K562 (cell line): Measurements from ENCODE around the gene TP63. TPM values are rescaled to one million over a fixed set of nuclear protein-coding genes. Genes with fewer than 3 reads are reported as not detected.

Source experiments
- ATAC-seq: fragments of 200-7000 bp; cut with Tn5 transposase; 3 replicates; pipeline ENCODE4 v1.9.1; 2020; ENCODE audit warnings: moderate library complexity
- BruUV-seq: library from RNA; stranded (reverse); fragments of 400-500 nt; replicated peaks from 2 replicates; lab custom pipeline; 2021; lab: Mats Ljungman, UMichigan
- CTCF ChIA-PET: fragments of 300-600 bp; formaldehyde crosslinking; extraction: SDS; loops from one replicate; lab custom pipeline; 2021; ENCODE audit warnings: low intra/inter-chr PET ratio; lab: Yijun Ruan, JAX
- POLR2A ChIA-PET: fragments of 300-600, 350-650 bp; sonication (Branson Sonifier 250); formaldehyde crosslinking; extraction: SDS; loops from one replicate; lab custom pipeline; 2021; ENCODE audit warnings: antibody characterized with exemption, inconsistent platforms; lab: Yijun Ruan, JAX
- DNase-seq, 4 experiments: peaks; one replicate each; pipeline versions ENCODE4 v3.0.0 to v3.0.0-alpha.2; 2011 to 2018; ENCODE audit warnings: low spot score in 3 of 4, mixed read lengths in 3 of 4; ENCODE audit errors: extremely low read depth in 1 of 4
- FAIRE-seq: peaks from 2 replicates; lab custom pipeline; 2011; peaks lifted over from hg19 to GRCh38; lab: Jason Lieb, UNC
- H2AFZ ChIP-seq: 2 replicates; pipeline ENCODE4 v1.6.0; 2011; ENCODE audit warnings: low read depth, low read length, control low read depth, inconsistent platforms
- H3K27ac ChIP-seq: fragments of 200-600 bp; 3 replicates; pipeline ENCODE4 v1.8.0; 2011; ENCODE audit warnings: low read depth, mild to moderate bottlenecking, control low read depth, inconsistent platforms, low read length, moderate library complexity, mixed read lengths; ENCODE audit errors: extremely low read depth
- H3K27me3 ChIP-seq, 2 experiments: fragments of 300-600 bp in 1 of 2; 2 replicates in 1 of 2; 3 replicates in 1 of 2; pipeline versions ENCODE4 v1.6.0 to v1.8.0; 2011; ENCODE audit warnings: inconsistent platforms in 2 of 2, low read length in 2 of 2, mild to moderate bottlenecking in 1 of 2, mixed read lengths in 1 of 2, moderate library complexity in 1 of 2; ENCODE audit not compliant: control insufficient read depth in 2 of 2, insufficient read depth in 2 of 2
- H3K36me3 ChIP-seq: fragments of 300-600 bp; 3 replicates; pipeline ENCODE4 v1.8.0; 2011; ENCODE audit warnings: mild to moderate bottlenecking, low read length, inconsistent platforms; ENCODE audit not compliant: control insufficient read depth, insufficient read depth
- H3K4me1 ChIP-seq, 2 experiments: fragments of 200-600 bp in 1 of 2; replicated peaks in 1 of 2; 2 replicates in 1 of 2; 3 replicates in 1 of 2; pipeline versions ENCODE4 v1.5.1 to v1.8.0; 2011; ENCODE audit warnings: inconsistent platforms in 2 of 2, low read length in 2 of 2, mild to moderate bottlenecking in 1 of 2, mixed read lengths in 1 of 2, moderate library complexity in 1 of 2; ENCODE audit not compliant: control insufficient read depth in 2 of 2, insufficient read depth in 2 of 2
- H3K4me2 ChIP-seq: 2 replicates; pipeline ENCODE4 v1.6.1; 2011; ENCODE audit warnings: low read length, control low read depth, inconsistent platforms, mixed read lengths; ENCODE audit not compliant: insufficient read depth
- H3K4me3 ChIP-seq: fragments of 200-600 bp; sonication (generic), shearing (Covaris generic); 2 replicates; pipeline ENCODE4 v1.5.1; 2016; ENCODE audit warnings: control low read depth, inconsistent platforms
- H3K79me2 ChIP-seq: fragments of 200-600 bp; 3 replicates; pipeline ENCODE4 v1.8.0; 2011; ENCODE audit warnings: low read length, inconsistent platforms; ENCODE audit not compliant: control insufficient read depth, insufficient read depth
- H3K9ac ChIP-seq, 2 experiments: 2 replicates each; pipeline versions ENCODE4 v1.6.0 to v1.6.1; 2011; ENCODE audit warnings: low read depth in 2 of 2, low read length in 2 of 2, control low read depth in 1 of 2, inconsistent platforms in 1 of 2, mild to moderate bottlenecking in 1 of 2, mixed read lengths in 1 of 2; ENCODE audit not compliant: insufficient read depth in 1 of 2
- H3K9me1 ChIP-seq: one replicate; pipeline ENCODE4 v1.6.0; 2011; ENCODE audit warnings: inconsistent platforms, mild to moderate bottlenecking, low read length, moderate library complexity; ENCODE audit not compliant: control insufficient read depth, insufficient read depth
- H3K9me3 ChIP-seq: replicated peaks from 2 replicates; pipeline ENCODE4 v1.5.1; 2011; ENCODE audit warnings: low read depth, low read length, inconsistent platforms; ENCODE audit not compliant: control insufficient read depth, insufficient read depth
- H4K20me1 ChIP-seq: replicated peaks from 2 replicates; pipeline ENCODE4 v1.6.1; 2011; ENCODE audit warnings: low read length, inconsistent platforms, mixed read lengths; ENCODE audit not compliant: control insufficient read depth, insufficient read depth
- ARID3B ChIP-seq: fragments of 250-450 bp; sonication (Bioruptor Pico); IDR thresholded peaks from 2 replicates; pipeline ENCODE4 v1.4.0; 2020; ENCODE audit warnings: borderline replicate concordance
- C11orf30 ChIP-seq: fragments of 450-650 bp; IDR thresholded peaks from 2 replicates; pipeline ENCODE4 v1.6.1; 2016; ENCODE audit warnings: low read depth, mild to moderate bottlenecking
- FOXA3 ChIP-seq, 2 experiments: fragments of 450-650 bp in 1 of 2; sonication (generic) in 1 of 2; formaldehyde crosslinking; IDR thresholded peaks in 1 of 2; conservative IDR thresholded peaks in 1 of 2; 2 replicates each; pipeline versions ENCODE4 v1.4.0 to v1.8.0; 2020 to 2022; ENCODE audit warnings: mild to moderate bottlenecking in 2 of 2, missing genetic modification reagents in 1 of 2
- FOXJ2 ChIP-seq: fragments of 200-800 bp; sonication (Bioruptor generic); IDR thresholded peaks from 2 replicates; pipeline ENCODE4 v1.6.1; 2016; ENCODE audit warnings: missing genetic modification characterization, missing compliant biosample characterization
- GABPA ChIP-seq: fragments of 200-800 bp; sonication (Bioruptor generic); conservative IDR thresholded peaks from 2 replicates; pipeline ENCODE4 v1.6.1; 2016; ENCODE audit warnings: low read depth, missing genetic modification characterization, missing compliant biosample characterization
- HMGN3 ChIP-seq: IDR thresholded peaks from 2 replicates; pipeline ENCODE4 v1.6.1; 2011; ENCODE audit warnings: borderline replicate concordance, low read depth, mild to moderate bottlenecking, mixed read lengths, low read length; ENCODE audit not compliant: insufficient read length; ENCODE audit errors: extremely low read depth
- MAFF ChIP-seq: IDR thresholded peaks from 2 replicates; pipeline ENCODE4 v1.6.1; 2012; ENCODE audit warnings: low read length, improper control_type of control experiment
- MAFG ChIP-seq: fragments of 450-650 bp; conservative IDR thresholded peaks from 2 replicates; pipeline ENCODE4 v1.6.1; 2016; ENCODE audit warnings: missing genetic modification characterization, missing compliant biosample characterization
- MAFK ChIP-seq: IDR thresholded peaks from 2 replicates; pipeline ENCODE4 v1.6.1; 2011; ENCODE audit warnings: low read length, improper control_type of control experiment
- MCM3 ChIP-seq: fragments of 450-650 bp; IDR thresholded peaks from 2 replicates; pipeline ENCODE4 v1.6.1; 2016
- MIER1 ChIP-seq: fragments of 450-650 bp; IDR thresholded peaks from 2 replicates; pipeline ENCODE4 v1.6.1; 2016; ENCODE audit warnings: antibody characterized with exemption, mild to moderate bottlenecking, low read depth
- MLX ChIP-seq, 2 experiments: fragments of 450-650 bp in 1 of 2; sonication (generic) in 1 of 2; formaldehyde crosslinking; conservative IDR thresholded peaks; 2 replicates each; pipeline versions ENCODE4 v1.4.0 to v1.8.1; 2020 to 2022; ENCODE audit warnings: mild to moderate bottlenecking in 1 of 2, missing genetic modification reagents in 1 of 2
- NFYB ChIP-seq: IDR thresholded peaks from 2 replicates; pipeline ENCODE4 v1.6.1; 2011; ENCODE audit warnings: mild to moderate bottlenecking, moderate library complexity; ENCODE audit not compliant: insufficient read length; ENCODE audit errors: extremely low read depth
- NR4A1 ChIP-seq, 2 experiments: fragments of 250-450 bp in 1 of 2; fragments of 450-650 bp in 1 of 2; sonication (Bioruptor Pico) in 1 of 2; IDR thresholded peaks; 2 replicates each; pipeline versions ENCODE4 v1.4.0 to v1.6.1; 2016 to 2020; ENCODE audit warnings: mild to moderate bottlenecking in 2 of 2, missing compliant biosample characterization in 1 of 2, missing genetic modification characterization in 1 of 2, moderate library complexity in 1 of 2
- POLR2AphosphoS2 ChIP-seq: IDR thresholded peaks from 2 replicates; pipeline ENCODE4 v1.6.1; 2012; ENCODE audit warnings: low read length, improper control_type of control experiment
- PTBP1 ChIP-seq: fragments of 200-400 bp; formaldehyde crosslinking; IDR thresholded peaks from 2 replicates; pipeline ENCODE4 v1.6.1; 2017; ENCODE audit warnings: low read depth, low read length
- RBM22 ChIP-seq: fragments of 200-400 bp; formaldehyde crosslinking; IDR thresholded peaks from 2 replicates; pipeline ENCODE4 v1.6.1; 2018; ENCODE audit warnings: low read length, low read depth; ENCODE audit not compliant: poor library complexity, severe bottlenecking
- RBM25 ChIP-seq: fragments of 200-400 bp; formaldehyde crosslinking; IDR thresholded peaks from 2 replicates; pipeline ENCODE4 v1.6.1; 2018; ENCODE audit warnings: low read length, low read depth, moderate library complexity; ENCODE audit not compliant: severe bottlenecking
- SRSF7 ChIP-seq: fragments of 200-400 bp; formaldehyde crosslinking; optimal IDR thresholded peaks from 2 replicates; pipeline ENCODE3; 2017; ENCODE audit warnings: mild to moderate bottlenecking, low read depth, low read length
- TAF1 ChIP-seq: IDR thresholded peaks from 2 replicates; pipeline ENCODE4 v1.6.1; 2011; ENCODE audit warnings: mild to moderate bottlenecking, low read length, moderate library complexity; ENCODE audit not compliant: insufficient read depth, control insufficient read depth, severe bottlenecking; ENCODE audit errors: extremely low read depth
- TSC22D4 ChIP-seq: fragments of 450-650 bp; IDR thresholded peaks from 2 replicates; pipeline ENCODE4 v1.6.1; 2016; ENCODE audit warnings: missing genetic modification characterization, missing biosample characterization, control low read depth
- ZBTB8A ChIP-seq: fragments of 450-650 bp; IDR thresholded peaks from 2 replicates; pipeline ENCODE4 v1.6.1; 2018; ENCODE audit warnings: mild to moderate bottlenecking, moderate library complexity; ENCODE audit not compliant: partially characterized antibody
- ZNF316 ChIP-seq: fragments of 450-650 bp; IDR thresholded peaks from 2 replicates; pipeline ENCODE4 v1.6.1; 2016
- ZSCAN32 ChIP-seq: fragments of 450-650 bp; formaldehyde crosslinking; IDR thresholded peaks from 2 replicates; pipeline ENCODE4 v1.4.0; 2020; ENCODE audit warnings: mild to moderate bottlenecking, moderate library complexity
- WGBS: fragments of 100-300 bp; shearing (Covaris generic); methylation state at CpG from one replicate; pipeline ENCODE4 v1.1.6; 2016; ENCODE audit warnings: low coverage, mixed read lengths; ENCODE audit not compliant: insufficient coverage; ENCODE audit errors: missing lambda C conversion rate; 5-methylcytosine and 5-hydroxymethylcytosine counted together
- in situ Hi-C: fragments of 300-500 bp; cut with MboI; formaldehyde crosslinking; loops from 4 replicates; pipeline ENCODE4 v1.15.0; 2018; ENCODE audit warnings: inconsistent platforms, mixed read lengths
- intact Hi-C: fragments of 100-400 bp; cut with micrococcal nuclease; formaldehyde crosslinking; loops from 2 replicates; pipeline ENCODE4 v1.14.2; 2022
- polyA plus RNA-seq, 8 experiments: library from polyadenylated mRNA; depleted of rRNA in 4 of 8; stranded (reverse) in 5 of 8; unstranded in 3 of 8; fragments of >200 nt; fragmentation: Nextera tagmentation in 2 of 8; fragmentation: Illumina TruSeq in 1 of 8; extraction: Ambion mirVana in 2 of 8; extraction: Trizol in 1 of 8; gene quantifications; 2 replicates each; pipeline versions ENCODE4 v1.2.1 to v1.2.3, GENCODE V29; 2011 to 2014; ENCODE audit warnings: inconsistent platforms in 1 of 8, missing spikeins in 1 of 8
- total RNA-seq, 7 experiments: library from RNA; depleted of rRNA in 6 of 7; stranded (reverse); fragments of >200 nt in 6 of 7; fragmentation: Illumina TruSeq in 2 of 7; extraction: Trizol in 2 of 7; gene quantifications; 2 replicates each; pipeline versions ENCODE4 v1.2.1 to v1.2.3, GENCODE V29; 2011 to 2021; ENCODE audit warnings: low replicate concordance in 1 of 7

TP63 gene
- total and polyA plus RNA-seq, 9 of the 15 experiments (the other 6 are each of a cell fraction or from before 2014, with no cell fraction given) = 0.32 to 1.4 (median 0.50) TPM

DNA sequence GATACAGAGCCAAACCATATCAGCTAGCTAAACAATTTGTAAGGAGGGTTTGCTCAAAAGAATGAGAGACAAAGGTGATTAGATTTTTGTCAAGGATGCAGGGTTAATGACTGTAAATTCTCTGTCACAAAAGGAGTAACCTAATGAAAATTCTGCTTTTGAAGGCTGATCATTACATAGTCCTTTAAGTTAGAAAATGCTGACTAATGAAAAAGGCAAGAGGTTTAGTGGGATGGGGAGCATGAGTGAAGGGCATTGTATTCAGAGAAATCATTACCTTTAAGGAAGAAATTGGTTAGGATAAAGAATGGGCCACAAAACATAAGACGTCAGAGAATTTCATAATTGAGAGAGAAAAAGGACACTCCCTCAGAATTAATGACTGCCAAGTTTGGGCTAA, 97.7 kb downstream of the TP63 start:
- no peak for FAIRE-seq
- ChIA-PET CTCF (no interaction called here), POLR2A (no interaction called here)
- no peak for ATAC-seq
- Histone ChIP-seq H3K36me3 (no peaks in the 10 kb centered on the region), H3K4me1 (no peaks in the 10 kb centered on the region), H3K4me3 (no peak overlapping the region), H3K9me1 (no peaks in the 10 kb centered on the region), H3K27me3 (no peaks in the 10 kb centered on the region), H3K9ac (no peak overlapping the region), H3K27ac (no peak overlapping the region), H3K4me2 (no peak overlapping the region), H3K9me3 (no peaks in the 10 kb centered on the region), H4K20me1 (no peaks in the 10 kb centered on the region), H3K79me2 (no peaks in the 10 kb centered on the region), H2AFZ (no peak overlapping the region)
- BruUV-seq = no TSS peak
- intact Hi-C loops (no loop called here), in situ Hi-C loops (no loop called here)
- WGBS = 0% methylated on average over 1 of the region's 1 CpG
- no peak for DNase-seq
- TF ChIP-seq MAFG (tag) = peak; percentile 73
- TF ChIP-seq TAF1 = no peak
- TF ChIP-seq MCM3 = no peak
- peak; percentile 79 for TF ChIP-seq ZNF316
- no peak for TF ChIP-seq SRSF7
- TF ChIP-seq HMGN3 = no peak
- TF ChIP-seq FOXA3 (CRISPR knock-in tag; conservative IDR thresholded peaks at IDR 0.05 in 1 of 2, IDR thresholded peaks at IDR 0.05 in 1 of 2) = no peak
- no peak for TF ChIP-seq RBM25
- TF ChIP-seq NFYB = no peak
- TF ChIP-seq MIER1 = no peak
- TF ChIP-seq C11orf30 = peak; percentile 53; the same call in 1 of the 2 replicates
- no peak for TF ChIP-seq NR4A1 (CRISPR knock-in tag; IDR thresholded peaks at IDR 0.05)
- no peak for TF ChIP-seq NR4A1 (tag; IDR thresholded peaks at IDR 0.05)
- TF ChIP-seq POLR2AphosphoS2 = no peak
- TF ChIP-seq MAFF = peak; percentile 84
- TF ChIP-seq GABPA (tag) = no peak
- TF ChIP-seq PTBP1 = no peak
- no peak for TF ChIP-seq ARID3B (CRISPR knock-in tag)
- TF ChIP-seq RBM22 = no peak
- TF ChIP-seq ZBTB8A = no peak
- TF ChIP-seq TSC22D4 (tag) = no peak
- peak; percentile 88 for TF ChIP-seq MAFK
- TF ChIP-seq MLX (CRISPR knock-in tag; conservative IDR thresholded peaks at IDR 0.05) = no peak
- TF ChIP-seq FOXJ2 (tag) = no peak
- TF ChIP-seq ZSCAN32 (CRISPR knock-in tag) = no peak
